Stomach (tissue), 9 donors: Measurements from ENCODE around the gene PDLIM5. TPM values are rescaled to one million over a fixed set of nuclear protein-coding genes. Genes with fewer than 3 reads are reported as not detected.
"Not testable (repeated sequence)": the region's sequence is repeated elsewhere in the genome, so short reads cannot be mapped to it uniquely, and the experiment has no call there.

Experiments used
- DNase-seq, 2 donors: peaks; one replicate each; pipeline versions ENCODE4 v3.0.0 to v3.0.0-alpha.2; 2013 to 2019
- H3K27ac ChIP-seq, 5 donors: fragments of 200-600 bp in 4 of 5; sonication (generic) in 4 of 5; one replicate each; pipeline ENCODE4 v1.5.1; 2013 to 2019; ENCODE audit warnings: mild to moderate bottlenecking in 1 of 5, moderate library complexity in 1 of 5
- H3K27me3 ChIP-seq, 3 donors: fragments of 200-600 bp; sonication (generic); one replicate each; pipeline ENCODE4 v1.5.1; 2017 to 2019; ENCODE audit warnings: mixed run types in 1 of 3
- H3K36me3 ChIP-seq, 4 donors: fragments of 200-600 bp; sonication (generic); 1 replicate in 3 of 4; 2 replicates in 1 of 4; pipeline ENCODE4 v1.5.1; 2016 to 2019
- H3K4me1 ChIP-seq, 4 donors: fragments of 200-600 bp; sonication (generic); one replicate each; pipeline ENCODE4 v1.5.1; 2016 to 2019
- H3K4me3 ChIP-seq, 4 donors: fragments of 200-600 bp; sonication (generic) in 3 of 4; one replicate each; pipeline ENCODE4 v1.5.1; 2016 to 2019; ENCODE audit warnings: mild to moderate bottlenecking in 1 of 4
- H3K9me3 ChIP-seq, 4 donors: fragments of 200-600 bp; sonication (generic); one replicate each; pipeline ENCODE4 v1.5.1; 2016 to 2019
- CTCF ChIP-seq, 7 experiments: fragments of 450-650 bp in 4 of 7; fragments of 200-600 bp in 3 of 7; sonication (generic) in 3 of 7; IDR thresholded peaks; one replicate each; pipeline ENCODE4 v1.5.1; 2016 to 2019; ENCODE audit warnings: antibody characterized with exemption in 7 of 7, control low read depth in 2 of 7, mild to moderate bottlenecking in 1 of 7
- EP300 ChIP-seq: sonication (generic); formaldehyde crosslinking; IDR thresholded peaks from one replicate; pipeline ENCODE4 v1.6.1; 2017; ENCODE audit warnings: antibody characterized with exemption
- POLR2A ChIP-seq, 4 donors: fragments of 450-650 bp; IDR thresholded peaks; one replicate each; pipeline ENCODE4 v1.6.1; 2016; ENCODE audit warnings: antibody characterized with exemption in 4 of 4, control low read depth in 2 of 4, mild to moderate bottlenecking in 1 of 4, moderate library complexity in 1 of 4
- POLR2AphosphoS5 ChIP-seq, 3 donors: sonication (generic); formaldehyde crosslinking; IDR thresholded peaks; one replicate each; pipeline ENCODE4 v1.6.1; 2016; ENCODE audit warnings: antibody characterized with exemption in 3 of 3
- WGBS, 5 donors: extraction: QIAGEN DNeasy Blood & Tissue Kit in 3 of 5; methylation state at CpG; one replicate each; pipeline versions ENCODE4 v1.1.5 to v1.1.7; 2013 to 2018; 5-methylcytosine and 5-hydroxymethylcytosine counted together
- intact Hi-C: fragments of 100-400 bp; cut with DNase I; formaldehyde crosslinking; loops from one replicate; pipeline ENCODE4 v1.15.1; 2023; ENCODE audit warnings: low total_unique reads
- polyA plus RNA-seq, 3 donors: library from polyadenylated mRNA; stranded (reverse); fragments of 200-250 nt; gene quantifications; one replicate each; pipeline ENCODE4 v1.2.3, GENCODE V29; 2013
- total RNA-seq, 5 donors: library from RNA; depleted of rRNA; stranded (reverse); fragments of >200 nt; gene quantifications; one replicate each; pipeline versions ENCODE4 v1.1.0 to v1.2.3, GENCODE V29; 2014 to 2016
- donor health status: healthy with polysubstance abuse.
- donor health status: Bipolar disorder and iron deficiency.
- donor health status: healthy.

The PDLIM5 gene
- total and polyA plus RNA-seq, 8 donors: 23.7 to 311 (median 40.3) TPM

GRCh38 chr4:94469221-94469784 lies 17.6 kb downstream of the PDLIM5 start:
- Histone ChIP-seq H3K36me3 (no peaks in the 10 kb centered on the region), H3K4me3 (no peak overlapping the region), H3K27ac (no peak overlapping the region), H3K9me3 (no peaks in the 10 kb centered on the region), H3K27me3 (no peaks in the 10 kb centered on the region), H3K4me1 (peaks cover 27 to 88% (median 60%) of the 10 kb centered on the region in 4 donors)
- no peak for DNase-seq
- intact Hi-C loops: no loop called here
- 27 to 66% (median 38%) methylated on average over 1 of the region's 1 CpG for WGBS, 5 donors
- TF ChIP-seq POLR2A (IDR thresholded peaks at IDR 0.05) (no peak), POLR2AphosphoS5 (IDR thresholded peaks at IDR 0.05) (no peak), EP300 (no peak), CTCF (IDR thresholded peaks at IDR 0.05) (no peak)

DNA sequence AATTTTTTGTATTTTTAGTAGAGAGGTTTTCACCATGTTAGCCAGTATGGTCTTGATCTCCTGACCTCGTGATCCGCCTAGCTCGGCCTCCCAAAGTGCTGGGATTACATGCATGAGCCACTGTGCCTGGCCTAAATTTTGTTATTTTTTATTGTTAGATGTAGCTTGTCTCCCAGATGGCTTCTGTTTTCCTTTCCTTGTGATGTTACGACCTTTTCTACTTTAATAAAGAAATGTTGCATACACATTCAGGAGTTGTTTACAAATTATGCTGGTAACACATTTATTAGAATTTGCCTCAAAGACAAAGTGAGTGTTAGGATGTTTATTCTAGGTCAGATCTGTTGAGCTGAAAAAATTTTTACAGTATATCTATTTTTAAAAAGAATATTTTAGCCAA lies 18.4 kb downstream of the PDLIM5 start:
- no peak for DNase-seq
- no peaks in the 10 kb centered on the region for H3K36me3 ChIP-seq
- H3K9me3 ChIP-seq: no peaks in the 10 kb centered on the region
- intact Hi-C loops: no loop called here
- TF ChIP-seq EP300 (no peak), POLR2AphosphoS5 (IDR thresholded peaks at IDR 0.05) (no peak), POLR2A (IDR thresholded peaks at IDR 0.05) (no peak), CTCF (IDR thresholded peaks at IDR 0.05) (no peak)
- H3K27ac ChIP-seq: no peak overlapping the region
- WGBS, 5 donors: 78 to 95% (median 84%) methylated on average over 4 of the region's 4 CpGs
- H3K4me1 ChIP-seq: peaks cover 27 to 88% (median 59%) of the 10 kb centered on the region in 4 donors
- no peaks in the 10 kb centered on the region for H3K27me3 ChIP-seq
- no peak overlapping the region for H3K4me3 ChIP-seq

- peaks cover 27 to 85% (median 61%) of the 10 kb centered on the region in 4 donors for H3K4me1 ChIP-seq
Observed at GRCh38 chr4:94470782-94471181, 19.0 kb downstream of the PDLIM5 start.

GRCh38 chr4:94472056-94472826 lies 20.5 kb downstream of the PDLIM5 start:
- no peaks in the 10 kb centered on the region for H3K9me3 ChIP-seq
- intact Hi-C loops: no loop called here
- TF ChIP-seq EP300: no peak
- no peak for TF ChIP-seq POLR2AphosphoS5 (IDR thresholded peaks at IDR 0.05)
- no peak for TF ChIP-seq CTCF (IDR thresholded peaks at IDR 0.05)
- TF ChIP-seq POLR2A (IDR thresholded peaks at IDR 0.05): no peak
- 75 to 95% (median 86%) methylated on average over 5 of the region's 5 CpGs for WGBS, 5 donors
- H3K27me3 ChIP-seq: no peaks in the 10 kb centered on the region
- peaks cover 25 to 88% (median 60%) of the 10 kb centered on the region in 4 donors for H3K4me1 ChIP-seq
- H3K27ac ChIP-seq: peak overlapping the region in 1 of 5 donors; percentile 29
- DNase-seq: peak in 1 of 2 donors; percentile 11
- H3K36me3 ChIP-seq: no peaks in the 10 kb centered on the region
- no peak overlapping the region for H3K4me3 ChIP-seq

More at GRCh38 chr4:94470782-94471181, 19.0 kb downstream of the PDLIM5 start:
- WGBS, 5 donors: 90 to 100% (median 98%) methylated on average over 4 of the region's 4 CpGs
- intact Hi-C loops, H3K4me3 ChIP-seq, H3K27ac ChIP-seq, H3K27me3 ChIP-seq, H3K9me3 ChIP-seq, DNase-seq, H3K36me3 ChIP-seq: not testable (repeated sequence)

DNA sequence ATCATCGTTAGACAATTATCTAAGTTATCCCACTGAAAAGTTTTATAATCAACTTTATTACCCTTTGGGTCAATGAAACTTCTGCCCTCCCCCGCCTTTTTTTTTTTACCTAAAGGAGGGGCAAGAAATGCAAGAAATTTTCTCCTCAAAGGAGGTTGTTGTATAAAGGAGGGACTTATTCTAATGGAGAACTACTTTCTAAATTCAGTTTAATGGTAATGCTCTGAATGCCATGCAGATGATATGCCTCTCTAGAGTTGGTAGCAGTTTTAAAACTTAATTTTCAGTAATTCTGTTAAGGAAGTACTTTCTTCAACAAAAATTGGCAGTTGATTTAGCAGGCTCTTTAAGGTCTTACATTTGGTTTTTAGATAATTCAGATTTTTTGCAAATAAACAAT lies 23.3 kb downstream of the PDLIM5 start:
- H3K4me1 ChIP-seq: peaks cover 17 to 74% (median 49%) of the 10 kb centered on the region in 4 donors
- no peak for DNase-seq
- H3K27ac ChIP-seq: no peak overlapping the region
- H3K27me3 ChIP-seq: no peaks in the 10 kb centered on the region
- no peak overlapping the region for H3K4me3 ChIP-seq
- 86 to 100% (median 94%) methylated on average over 2 of the region's 2 CpGs for WGBS, 5 donors
- no peaks in the 10 kb centered on the region for H3K9me3 ChIP-seq
- TF ChIP-seq EP300 (no peak), CTCF (IDR thresholded peaks at IDR 0.05) (no peak), POLR2A (IDR thresholded peaks at IDR 0.05) (no peak)
- no peaks in the 10 kb centered on the region for H3K36me3 ChIP-seq
- intact Hi-C loops: no loop called here
